Measurements from ENCODE around the gene ZNF205. TPM values are rescaled to one million over a fixed set of nuclear protein-coding genes. Genes with fewer than 3 reads are reported as not detected.

The ZNF205 gene
- total and polyA plus RNA-seq, 2 of the 13 experiments (the other 11 are each of a cell fraction or from before 2014, with no cell fraction given): 5.8 to 10.2 TPM

DNA sequence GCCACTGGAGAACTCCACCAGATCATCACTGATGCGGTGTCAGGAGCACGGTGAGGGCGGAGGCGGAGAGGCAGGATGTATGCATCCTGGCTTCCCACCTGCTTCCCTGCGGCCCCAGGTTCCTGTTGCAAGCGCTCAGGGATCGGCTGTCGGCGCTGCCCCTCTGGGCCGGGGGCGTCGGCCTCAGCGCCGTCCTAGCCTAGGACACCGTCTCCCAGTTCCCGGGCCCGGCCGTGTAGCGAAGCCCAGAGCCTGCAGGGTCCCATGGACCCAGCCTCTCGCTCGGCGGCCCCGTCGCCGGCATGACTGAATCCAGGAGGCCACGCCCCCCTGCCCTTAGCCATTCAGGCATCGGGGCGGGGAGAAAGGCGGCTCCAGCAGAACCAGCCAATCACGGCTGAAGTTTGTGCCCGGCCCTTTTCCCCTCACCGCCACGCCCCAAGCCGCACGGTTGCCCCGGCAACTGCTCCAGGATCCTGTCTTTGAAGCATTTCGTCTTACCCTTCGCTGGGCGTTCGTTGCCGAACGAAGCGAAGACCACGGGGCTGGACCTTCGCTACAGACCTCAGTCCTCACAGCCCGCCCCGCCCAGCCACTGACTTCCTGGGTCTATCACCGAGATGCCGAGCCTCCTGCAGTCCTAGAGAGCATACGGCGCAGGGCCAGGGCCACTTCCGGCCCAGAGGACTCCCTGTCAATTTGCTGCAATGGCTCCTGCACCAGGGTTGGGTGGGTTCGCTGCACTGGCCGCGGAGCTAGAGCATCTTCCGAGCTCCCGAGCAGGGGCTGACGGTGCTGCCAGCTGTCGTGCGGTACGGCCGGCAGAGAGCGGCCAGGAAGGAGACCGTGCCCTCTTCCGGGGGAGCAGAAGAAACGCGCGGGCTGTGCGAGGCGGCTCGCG is 11.8 kb downstream of the ZNF205 start (continued):
- TF ChIP-seq ZBTB10 (CRISPR knock-in tag; IDR thresholded peaks at IDR 0.05; ENCODE audit: borderline replicate concordance): no peak
- TF ChIP-seq ZNF431 (CRISPR knock-in tag; IDR thresholded peaks at IDR 0.05; ENCODE audit: borderline replicate concordance, low read depth): no peak
- TF ChIP-seq TAF15 (IDR thresholded peaks at IDR 0.05; ENCODE audit: low read depth, low read length, poor library complexity, severe bottlenecking): peak; percentile 86
- TF ChIP-seq CREBL2 (CRISPR knock-in tag; IDR thresholded peaks at IDR 0.05; ENCODE audit: borderline replicate concordance): no peak
- no peak for TF ChIP-seq HNF4G (IDR thresholded peaks at IDR 0.05; ENCODE audit: borderline replicate concordance, low read depth, low read length)
- TF ChIP-seq HNF4G (CRISPR knock-in tag; IDR thresholded peaks at IDR 0.05; ENCODE audit: borderline replicate concordance, low read depth): no peak
- no peak for TF ChIP-seq ZNF616 (CRISPR knock-in tag; IDR thresholded peaks at IDR 0.05; ENCODE audit: low read depth)
- TF ChIP-seq ZNF883 (CRISPR knock-in tag; IDR thresholded peaks at IDR 0.05; ENCODE audit: not compliant biosample characterization): peak; percentile 77
- TF ChIP-seq ZNF841 (CRISPR knock-in tag; IDR thresholded peaks at IDR 0.05; ENCODE audit: borderline replicate concordance): no peak
- peak; percentile 15 to 64; a peak in 3 of 4 replicates for TF ChIP-seq HMGXB4 (CRISPR knock-in tag; IDR thresholded peaks at IDR 0.05; ENCODE audit: borderline replicate concordance in 1 of 2, low read depth in 1 of 2)
- TF ChIP-seq GLI4 (CRISPR knock-in tag; IDR thresholded peaks at IDR 0.05; ENCODE audit: borderline replicate concordance): peak; percentile 89; the same call in 1 of the 2 replicates
- no peak for TF ChIP-seq ZNF746 (CRISPR knock-in tag; IDR thresholded peaks at IDR 0.05)
- no peak; the same call in 1 of the 2 replicates for TF ChIP-seq ZNF430 (CRISPR knock-in tag; IDR thresholded peaks at IDR 0.05)
- TF ChIP-seq ZBTB21 (CRISPR knock-in tag; IDR thresholded peaks at IDR 0.05): no peak
- TF ChIP-seq YY1 (IDR thresholded peaks at IDR 0.05; ENCODE audit: insufficient read depth, insufficient replicate concordance, low read depth, low read length): peak; percentile 45
- TF ChIP-seq ZNF282 (IDR thresholded peaks at IDR 0.05; ENCODE audit: partially characterized antibody): no peak
- TF ChIP-seq, protein P1, sequence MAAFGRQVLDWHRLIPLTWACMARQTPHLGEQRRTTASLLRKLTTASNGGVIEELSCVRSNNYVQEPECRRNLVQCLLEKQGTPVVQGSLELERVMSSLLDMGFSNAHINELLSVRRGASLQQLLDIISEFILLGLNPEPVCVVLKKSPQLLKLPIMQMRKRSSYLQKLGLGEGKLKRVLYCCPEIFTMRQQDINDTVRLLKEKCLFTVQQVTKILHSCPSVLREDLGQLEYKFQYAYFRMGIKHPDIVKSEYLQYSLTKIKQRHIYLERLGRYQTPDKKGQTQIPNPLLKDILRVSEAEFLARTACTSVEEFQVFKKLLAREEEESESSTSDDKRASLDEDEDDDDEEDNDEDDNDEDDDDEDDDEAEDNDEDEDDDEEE (CRISPR knock-in tag; IDR thresholded peaks at IDR 0.05): no peak
- TF ChIP-seq ZNF414 (CRISPR knock-in tag; IDR thresholded peaks at IDR 0.05): peak; percentile 2; the same call in 1 of the 2 replicates
- TF ChIP-seq EZH2 (conservative IDR thresholded peaks at IDR 0.05; ENCODE audit: low read depth, low read length): no peak
- peak; percentile 26 for TF ChIP-seq ZEB1 (IDR thresholded peaks at IDR 0.05; ENCODE audit: insufficient replicate concordance, low read depth)
- no peak for TF ChIP-seq ZNF652 (CRISPR knock-in tag; IDR thresholded peaks at IDR 0.05; ENCODE audit: borderline replicate concordance, low read depth)

All from HepG2 (cell line).